Smooth muscle cell (in vitro differentiated cells): ENCODE measurements around the gene NPBWR2. TPM values are rescaled to one million over a fixed set of nuclear protein-coding genes. Genes with fewer than 3 reads are reported as not detected.

Experiments used
- DNase-seq: peaks from one replicate; lab custom pipeline; 2025; ENCODE audit not compliant: unreplicated experiment; lab: John Stamatoyannopoulos, UW
- H2AFZ ChIP-seq: fragments of 200-600 bp; sonication (generic); 2 replicates; pipeline ENCODE4 v1.6.0; 2016; ENCODE audit warnings: antibody characterized with exemption, low read depth, mild to moderate bottlenecking
- H3F3A ChIP-seq: fragments of 200-600 bp; sonication (generic); 2 replicates; pipeline ENCODE4 v1.6.0; 2017; ENCODE audit warnings: antibody characterized with exemption, low read depth
- H3K27ac ChIP-seq: fragments of 200-600 bp; sonication (generic); 2 replicates; pipeline ENCODE4 v1.5.1; 2016; ENCODE audit warnings: low read depth, mild to moderate bottlenecking
- H3K27me3 ChIP-seq: fragments of 200-600 bp; sonication (generic); 2 replicates; pipeline ENCODE4 v1.6.1; 2016; ENCODE audit warnings: low read depth, mild to moderate bottlenecking
- H3K36me3 ChIP-seq: fragments of 200-600 bp; sonication (generic); 2 replicates; pipeline ENCODE4 v1.5.1; 2016; ENCODE audit warnings: low read depth
- H3K4me1 ChIP-seq: fragments of 200-600 bp; sonication (generic); 2 replicates; pipeline ENCODE4 v1.5.1; 2016; ENCODE audit warnings: low read depth
- H3K4me2 ChIP-seq: fragments of 200-600 bp; sonication (generic); 2 replicates; pipeline ENCODE4 v1.6.0; 2016; ENCODE audit warnings: mild to moderate bottlenecking
- H3K4me3 ChIP-seq: fragments of 200-600 bp; sonication (generic); 2 replicates; pipeline ENCODE4 v1.5.1; 2016; ENCODE audit warnings: mild to moderate bottlenecking
- H3K79me2 ChIP-seq: fragments of 200-600 bp; sonication (generic); 2 replicates; pipeline ENCODE4 v1.6.0; 2016; ENCODE audit warnings: low read depth, mild to moderate bottlenecking
- H3K9ac ChIP-seq: fragments of 200-600 bp; sonication (generic); 2 replicates; pipeline ENCODE4 v1.6.0; 2016; ENCODE audit warnings: low read depth
- H3K9me3 ChIP-seq: fragments of 200-600 bp; sonication (generic); replicated peaks from 2 replicates; pipeline ENCODE4 v1.5.1; 2016; ENCODE audit warnings: low read depth
- H4K20me1 ChIP-seq: fragments of 200-600 bp; sonication (generic); 2 replicates; pipeline ENCODE4 v1.6.0; 2016; ENCODE audit warnings: low read depth
- CTCF ChIP-seq: fragments of 200-600 bp; sonication (generic); IDR thresholded peaks from 2 replicates; pipeline ENCODE4 v1.5.1; 2017; ENCODE audit warnings: borderline replicate concordance, mild to moderate bottlenecking, antibody characterized with exemption; ENCODE audit not compliant: insufficient read depth, poor library complexity, severe bottlenecking
- WGBS: methylation state at CpG from one replicate; pipeline ENCODE4 v1.1.7; 2016; ENCODE audit warnings: low lambda C conversion rate; 5-methylcytosine and 5-hydroxymethylcytosine counted together
- microRNA-seq: library from miRNA; unstranded; fragments of <30 nt; microRNA quantifications from one replicate; pipeline ENCODE4, GENCODE V29; 2016; ENCODE audit warnings: borderline number of aligned reads
- polyA plus RNA-seq: library from polyadenylated mRNA; unstranded; fragments of >200 nt; fragmentation: Nextera tagmentation; extraction: Ambion mirVana; gene quantifications from 2 replicates; pipeline ENCODE4 v1.2.1, GENCODE V29; 2016
- small RNA-seq: library from RNA; depleted of rRNA; stranded (forward); fragments of <200 nt; gene quantifications from one replicate; pipeline ENCODE3, GENCODE V24; 2014
- total RNA-seq: library from RNA; depleted of rRNA; stranded (reverse); fragments of >200 nt; gene quantifications from 2 replicates; pipeline ENCODE4 v1.2.3, GENCODE V29; 2014

NPBWR2 gene
- total and polyA plus RNA-seq, 2 experiments from 2014 or later: not detected

- Histone ChIP-seq H2AFZ (no peak overlapping the region), H3K9ac (no peak overlapping the region), H3K4me2 (peak overlapping the region; percentile 57), H3K27me3 (no peaks in the 10 kb centered on the region), H3F3A (peaks cover 11% of the 10 kb centered on the region), H3K4me1 (no peaks in the 10 kb centered on the region), H3K36me3 (no peaks in the 10 kb centered on the region), H3K4me3 (no peak overlapping the region), H4K20me1 (no peaks in the 10 kb centered on the region), H3K79me2 (no peaks in the 10 kb centered on the region), H3K9me3 (no peaks in the 10 kb centered on the region), H3K27ac (peak overlapping the region; percentile 47)
- DNase-seq: no peak
- no peak for TF ChIP-seq CTCF
- WGBS: 44% methylated on average over 2 of the region's 9 CpGs
Observed at GRCh38 chr20:64055396-64055892, 51.9 kb downstream of the NPBWR2 start.

- WGBS: 44% methylated on average over 14 of the region's 17 CpGs
- H3K36me3 ChIP-seq: no peaks in the 10 kb centered on the region
- peak; percentile 59 for DNase-seq
- peak overlapping the region; percentile 71 for H3K4me2 ChIP-seq
- no peak overlapping the region for H3K4me3 ChIP-seq
- peaks cover 11% of the 10 kb centered on the region for H3F3A ChIP-seq
- H3K9me3 ChIP-seq: no peaks in the 10 kb centered on the region
- H4K20me1 ChIP-seq: no peaks in the 10 kb centered on the region
- H2AFZ ChIP-seq: no peak overlapping the region
- H3K79me2 ChIP-seq: no peaks in the 10 kb centered on the region
- no peaks in the 10 kb centered on the region for H3K27me3 ChIP-seq
- H3K9ac ChIP-seq: no peak overlapping the region
- peak; percentile 6 for TF ChIP-seq CTCF
- peak overlapping the region; percentile 0 for H3K27ac ChIP-seq
- H3K4me1 ChIP-seq: peaks cover 4% of the 10 kb centered on the region
Observed at GRCh38 chr20:64053841-64054661, 53.3 kb downstream of the NPBWR2 start.

Small RNAs within 50 kb of the gene (microRNA-seq; reads per million reads assigned to microRNA genes)
- gene MIR6813: 1.8 reads per million

Small RNAs within 50 kb of the gene (small RNA-seq; reads per million reads assigned to genes)
- not detected for gene AL355803.1
- gene MIR6813: 0.18 reads per million

Other genes starting within 250 kb of the NPBWR2 start
- not detected in 2 replicates for gene ABHD16B, start 246.1 kb downstream of the NPBWR2 start, total RNA-seq
- 0.31 TPM in 1 of 2 replicates, not detected in the other for gene ABHD16B, start 246.1 kb downstream of the NPBWR2 start, polyA plus RNA-seq
- 74.0 and 74.4 TPM in 2 replicates for gene TPD52L2, start 242.3 kb downstream of the NPBWR2 start, total RNA-seq
- 93.8 and 94.8 TPM in 2 replicates for gene TPD52L2, start 242.3 kb downstream of the NPBWR2 start, polyA plus RNA-seq
- gene DNAJC5, start 212.4 kb downstream of the NPBWR2 start, total RNA-seq: 21.1 and 24.5 TPM in 2 replicates
- gene DNAJC5, start 212.4 kb downstream of the NPBWR2 start, polyA plus RNA-seq: 8.7 TPM in 2 replicates
- gene UCKL1, start 151.1 kb downstream of the NPBWR2 start, total RNA-seq: 12.8 and 17.2 TPM in 2 replicates
- gene UCKL1, start 151.1 kb downstream of the NPBWR2 start, polyA plus RNA-seq: 22.6 and 29.3 TPM in 2 replicates
- 4.6 and 6.8 TPM in 2 replicates for gene ZNF512B, start 137.6 kb downstream of the NPBWR2 start, total RNA-seq
- gene ZNF512B, start 137.6 kb downstream of the NPBWR2 start, polyA plus RNA-seq: 5.6 and 7.7 TPM in 2 replicates
- 0.13 and 0.27 TPM in 2 replicates for gene SAMD10, start 127.9 kb downstream of the NPBWR2 start, total RNA-seq
- gene SAMD10, start 127.9 kb downstream of the NPBWR2 start, polyA plus RNA-seq: 1.2 and 4.3 TPM in 2 replicates
- gene PRPF6, start 126.4 kb downstream of the NPBWR2 start, total RNA-seq: 33.3 and 36.5 TPM in 2 replicates
- gene PRPF6, start 126.4 kb downstream of the NPBWR2 start, polyA plus RNA-seq: 51.2 and 55.2 TPM in 2 replicates
- 0.09 and 2.0 TPM in 2 replicates for gene C20orf204, start 71.4 kb downstream of the NPBWR2 start, total RNA-seq
- gene C20orf204, start 71.4 kb downstream of the NPBWR2 start, polyA plus RNA-seq: 0.87 and 5.2 TPM in 2 replicates
- gene SOX18, start 57.9 kb downstream of the NPBWR2 start, total RNA-seq: 0.54 and 2.9 TPM in 2 replicates
- gene SOX18, start 57.9 kb downstream of the NPBWR2 start, polyA plus RNA-seq: 9.7 and 11.3 TPM in 2 replicates
- 24.9 and 41.0 TPM in 2 replicates for gene TCEA2, start 44.4 kb downstream of the NPBWR2 start, total RNA-seq
- 83.4 and 89.5 TPM in 2 replicates for gene TCEA2, start 44.4 kb downstream of the NPBWR2 start, polyA plus RNA-seq
- gene RGS19, start 28.0 kb downstream of the NPBWR2 start, total RNA-seq: 14.9 and 17.4 TPM in 2 replicates
- gene RGS19, start 28.0 kb downstream of the NPBWR2 start, polyA plus RNA-seq: 24.6 and 25.4 TPM in 2 replicates
- gene OPRL1, start 27.5 kb downstream of the NPBWR2 start, total RNA-seq: 2.9 and 6.4 TPM in 2 replicates
- gene OPRL1, start 27.5 kb downstream of the NPBWR2 start, polyA plus RNA-seq: 3.1 and 4.3 TPM in 2 replicates
- 4.5 TPM in 1 of 2 replicates, not detected in the other for gene LKAAEAR1, start 23.2 kb downstream of the NPBWR2 start, total RNA-seq
- 0.79 and 1.6 TPM in 2 replicates for gene LKAAEAR1, start 23.2 kb downstream of the NPBWR2 start, polyA plus RNA-seq
- gene MYT1, start 56.9 kb upstream of the NPBWR2 start, total RNA-seq: 0.09 TPM in 2 replicates
- gene MYT1, start 56.9 kb upstream of the NPBWR2 start, polyA plus RNA-seq: 0.05 TPM in 1 of 2 replicates, not detected in the other
- 45.3 and 74.9 TPM in 2 replicates for gene PCMTD2, start 148.2 kb upstream of the NPBWR2 start, total RNA-seq
- gene PCMTD2, start 148.2 kb upstream of the NPBWR2 start, polyA plus RNA-seq: 15.4 and 18.9 TPM in 2 replicates